HG03095 (cell line): ENCODE results near the gene GJC2.
A peak's percentile ranks its signal among the peaks of the same experiment; 100 is the strongest.

Source experiments
- ATAC-seq: cut with Tn5 transposase; IDR thresholded peaks from one replicate; pipeline ENCODE4 v1.9.1; 2021; ENCODE audit warnings: moderate library complexity; ENCODE audit not compliant: unreplicated experiment

The GJC2 gene

DNA sequence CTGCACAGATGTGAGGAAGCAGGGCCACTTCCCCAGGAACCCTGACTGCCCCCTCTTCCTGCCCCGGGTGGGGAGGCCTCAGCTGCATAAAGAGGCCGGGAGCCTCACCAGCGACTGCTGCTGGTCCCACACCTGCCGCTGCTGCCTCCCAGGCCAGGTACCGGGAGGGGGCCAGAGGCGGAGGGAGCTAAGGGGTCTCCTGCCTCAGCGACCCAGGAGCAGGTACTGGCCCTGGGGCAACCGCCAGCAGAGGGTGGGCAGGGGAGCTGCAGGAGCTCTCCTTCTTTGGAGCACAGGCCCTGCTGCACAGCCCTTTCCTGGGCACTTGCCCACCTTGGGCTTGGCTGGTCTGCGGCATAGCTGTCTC, 6.8 kb downstream of the GJC2 start:
- no peak for ATAC-seq

DNA sequence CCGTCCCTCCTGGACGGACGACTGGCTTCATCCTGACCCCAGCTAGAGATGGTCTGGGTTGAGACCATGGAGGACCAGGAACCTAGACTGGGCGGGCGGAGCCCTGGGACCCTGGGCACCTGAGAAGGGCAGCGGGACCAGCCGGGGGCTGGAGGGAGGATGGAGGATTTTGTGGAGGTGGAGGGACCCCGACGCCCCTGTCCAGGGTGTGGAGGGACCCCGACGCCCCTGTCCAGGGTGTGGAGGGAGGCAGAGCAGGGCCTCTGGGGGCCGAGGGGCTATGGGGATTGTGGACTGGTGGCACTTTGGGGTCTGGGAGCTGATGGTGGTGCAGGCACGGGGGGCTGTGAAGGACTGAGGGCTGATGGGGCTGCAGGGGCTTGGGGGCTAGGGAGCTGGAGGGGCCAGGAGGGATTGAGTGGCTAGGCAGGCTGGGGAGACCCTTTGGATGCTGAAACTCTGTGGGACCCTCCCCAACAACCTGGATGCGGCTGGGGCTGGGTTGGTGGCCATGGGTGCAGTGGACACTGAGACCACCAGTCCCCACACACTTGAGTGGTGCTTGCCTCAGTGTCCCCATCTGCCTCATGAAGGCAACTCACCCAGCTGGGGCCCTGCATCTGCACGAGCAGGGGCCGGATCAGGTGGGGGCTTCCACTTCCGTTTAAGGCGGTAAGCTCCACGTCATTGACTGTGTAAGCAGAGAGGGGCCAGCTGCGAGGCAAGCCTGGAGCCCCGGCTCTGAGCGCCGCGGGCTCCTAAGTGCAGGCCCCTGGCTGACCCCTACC, 7.4 kb downstream of the GJC2 start:
- ATAC-seq, result no peak

DNA sequence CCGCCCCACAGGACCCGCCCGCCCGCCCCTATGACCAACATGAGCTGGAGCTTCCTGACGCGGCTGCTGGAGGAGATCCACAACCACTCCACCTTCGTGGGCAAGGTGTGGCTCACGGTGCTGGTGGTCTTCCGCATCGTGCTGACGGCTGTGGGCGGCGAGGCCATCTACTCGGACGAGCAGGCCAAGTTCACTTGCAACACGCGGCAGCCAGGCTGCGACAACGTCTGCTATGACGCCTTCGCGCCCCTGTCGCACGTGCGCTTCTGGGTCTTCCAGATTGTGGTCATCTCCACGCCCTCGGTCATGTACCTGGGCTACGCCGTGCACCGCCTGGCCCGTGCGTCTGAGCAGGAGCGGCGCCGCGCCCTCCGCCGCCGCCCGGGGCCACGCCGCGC, 8.0 kb downstream of the GJC2 start:
- no peak for ATAC-seq

DNA sequence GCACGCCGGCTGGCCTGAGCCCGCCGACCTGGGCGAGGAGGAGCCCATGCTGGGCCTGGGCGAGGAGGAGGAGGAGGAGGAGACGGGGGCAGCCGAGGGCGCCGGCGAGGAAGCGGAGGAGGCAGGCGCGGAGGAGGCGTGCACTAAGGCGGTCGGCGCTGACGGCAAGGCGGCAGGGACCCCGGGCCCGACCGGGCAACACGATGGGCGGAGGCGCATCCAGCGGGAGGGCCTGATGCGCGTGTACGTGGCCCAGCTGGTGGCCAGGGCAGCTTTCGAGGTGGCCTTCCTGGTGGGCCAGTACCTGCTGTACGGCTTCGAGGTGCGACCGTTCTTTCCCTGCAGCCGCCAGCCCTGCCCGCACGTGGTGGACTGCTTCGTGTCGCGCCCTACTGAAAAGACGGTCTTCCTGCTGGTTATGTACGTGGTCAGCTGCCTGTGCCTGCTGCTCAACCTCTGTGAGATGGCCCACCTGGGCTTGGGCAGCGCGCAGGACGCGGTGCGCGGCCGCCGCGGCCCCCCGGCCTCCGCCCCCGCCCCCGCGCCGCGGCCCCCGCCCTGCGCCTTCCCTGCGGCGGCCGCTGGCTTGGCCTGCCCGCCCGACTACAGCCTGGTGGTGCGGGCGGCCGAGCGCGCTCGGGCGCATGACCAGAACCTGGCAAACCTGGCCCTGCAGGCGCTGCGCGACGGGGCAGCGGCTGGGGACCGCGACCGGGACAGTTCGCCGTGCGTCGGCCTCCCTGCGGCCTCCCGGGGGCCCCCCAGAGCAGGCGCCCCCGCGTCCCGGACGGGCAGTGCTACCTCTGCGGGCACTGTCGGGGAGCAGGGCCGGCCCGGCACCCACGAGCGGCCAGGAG, 8.6 kb downstream of the GJC2 start:
- ATAC-seq, result no peak

DNA sequence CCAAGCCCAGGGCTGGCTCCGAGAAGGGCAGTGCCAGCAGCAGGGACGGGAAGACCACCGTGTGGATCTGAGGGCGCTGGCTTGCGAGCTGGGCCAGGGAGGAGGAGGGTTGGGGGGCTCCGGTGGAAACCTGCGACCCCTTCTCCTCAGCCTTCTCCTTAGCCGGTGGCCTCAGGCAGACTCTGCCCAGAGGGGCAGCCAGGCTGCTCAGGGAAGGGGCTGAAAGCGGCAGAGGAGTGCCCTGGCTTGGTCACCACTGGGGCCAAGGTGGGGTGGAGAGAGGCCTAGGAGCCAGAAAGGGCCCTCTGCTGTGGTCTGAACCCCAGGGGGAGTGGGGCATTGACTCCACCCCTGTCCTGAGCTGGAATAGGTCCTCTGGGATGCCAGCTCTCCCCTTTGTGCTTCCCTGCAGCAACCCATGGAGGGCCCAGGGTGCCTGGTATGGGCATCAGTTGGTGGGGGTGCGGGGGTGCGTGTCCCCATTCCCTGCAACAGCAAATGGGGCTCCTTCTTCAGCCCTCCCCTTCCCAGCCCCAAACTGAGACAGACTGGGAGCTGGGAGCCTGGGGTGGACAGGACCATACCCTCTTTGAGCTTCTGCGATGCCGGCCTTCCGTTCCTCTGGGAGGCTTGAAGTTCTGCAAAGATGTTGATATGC, 9.4 kb downstream of the GJC2 start:
- no peak for ATAC-seq

DNA sequence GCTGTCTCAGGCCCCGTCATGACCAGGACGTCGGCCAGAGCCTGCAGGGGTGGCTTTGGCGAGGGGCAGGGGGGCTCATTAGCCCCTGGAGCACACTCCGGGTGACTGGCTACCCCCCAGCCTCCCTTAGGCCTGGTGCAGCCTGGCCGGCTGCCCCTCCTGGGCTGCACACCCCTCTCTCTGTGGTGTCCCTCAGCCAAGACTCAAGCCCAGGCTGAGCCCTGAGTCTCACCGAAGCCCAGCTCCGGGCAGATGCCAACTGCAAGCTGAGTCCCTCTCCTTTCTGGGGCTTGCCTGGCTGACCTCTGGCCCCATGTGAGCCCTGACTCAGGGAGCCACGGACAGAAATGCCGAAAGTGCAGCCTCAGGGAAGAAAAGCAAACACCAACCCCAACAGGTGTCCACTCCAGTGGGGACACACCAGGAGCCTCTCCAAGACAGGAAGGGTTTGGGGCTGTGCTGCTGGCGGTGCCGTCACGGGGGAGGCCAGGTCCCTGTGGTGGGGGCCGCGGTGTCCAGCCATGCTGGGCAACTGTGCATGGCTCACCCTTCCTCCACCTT, 10.6 kb downstream of the GJC2 start:
- ATAC-seq, result no peak

DNA sequence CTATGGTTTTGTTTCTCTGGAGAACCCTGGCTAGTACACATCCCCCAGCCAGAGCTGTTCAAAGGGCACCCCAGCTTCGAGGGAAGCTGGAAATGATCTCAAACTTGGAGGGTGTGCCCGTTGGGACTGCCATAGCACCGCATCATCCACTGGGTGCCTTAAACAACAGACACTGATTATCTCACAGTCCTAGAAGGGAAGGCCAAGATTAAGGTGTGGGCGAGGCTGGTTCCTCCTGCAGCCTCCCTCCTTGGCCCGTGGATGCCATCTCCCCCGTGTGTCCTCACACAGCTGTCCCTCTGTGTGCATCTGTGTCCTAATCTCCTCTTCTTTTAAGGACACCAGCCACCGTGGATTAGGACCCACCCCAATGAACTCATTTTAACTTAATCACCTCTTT, 11.6 kb downstream of the GJC2 start:
- ATAC-seq, result no peak

DNA sequence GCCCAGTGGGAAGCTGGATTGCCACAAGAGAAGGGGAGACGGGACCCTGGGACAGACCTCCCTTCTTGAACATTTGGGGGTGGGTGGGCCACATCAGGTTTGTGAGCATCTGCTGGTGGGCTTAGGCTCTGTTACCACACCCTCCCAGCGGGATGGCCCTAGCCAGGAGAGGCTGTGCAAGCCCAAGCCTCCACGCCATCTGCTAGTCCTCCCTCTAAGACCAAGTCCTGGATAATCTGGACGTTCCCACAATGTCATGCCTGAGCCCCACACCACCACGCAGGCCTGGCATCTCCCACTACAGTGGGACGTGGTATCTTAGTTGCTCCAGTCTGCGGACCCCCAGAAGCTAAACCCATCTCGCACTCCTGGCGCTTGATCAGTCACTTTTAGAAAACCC, 12.1 kb downstream of the GJC2 start:
- no peak for ATAC-seq

DNA sequence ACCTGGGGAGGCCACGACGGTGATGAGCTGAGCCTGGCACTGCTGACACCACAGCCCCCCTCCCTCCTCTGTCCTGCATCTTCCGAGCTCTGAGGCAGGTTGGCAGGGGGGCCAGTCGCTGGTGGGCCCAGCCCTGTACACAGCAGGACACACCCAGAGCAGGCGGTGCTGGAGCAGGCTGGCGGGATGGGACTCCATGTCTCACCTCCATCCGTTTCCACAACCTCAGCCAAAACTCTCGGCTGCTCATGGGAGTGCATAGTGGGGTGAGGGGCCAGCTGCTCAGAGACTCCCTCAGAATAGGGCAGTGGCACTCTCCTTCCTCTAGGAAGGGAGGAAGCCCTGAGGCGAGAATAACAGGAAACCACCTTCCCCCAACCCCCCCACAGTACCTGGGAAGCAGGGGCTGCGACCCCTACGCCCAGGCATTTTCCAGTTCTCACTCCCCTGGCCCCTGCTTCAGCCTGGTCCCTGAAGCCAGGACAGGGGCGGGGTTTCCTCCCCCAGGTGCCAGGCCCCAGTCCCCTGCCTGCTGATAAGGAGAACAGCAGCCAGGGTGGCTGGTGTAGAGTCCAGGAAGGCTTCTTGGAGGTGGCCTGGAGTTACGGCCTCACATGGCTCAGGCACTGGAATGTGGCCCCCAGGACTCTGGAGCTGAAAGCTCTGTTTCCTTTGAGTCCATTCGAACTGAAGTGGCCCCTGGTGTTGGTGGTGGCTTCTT, 12.7 kb downstream of the GJC2 start:
- no peak for ATAC-seq

DNA sequence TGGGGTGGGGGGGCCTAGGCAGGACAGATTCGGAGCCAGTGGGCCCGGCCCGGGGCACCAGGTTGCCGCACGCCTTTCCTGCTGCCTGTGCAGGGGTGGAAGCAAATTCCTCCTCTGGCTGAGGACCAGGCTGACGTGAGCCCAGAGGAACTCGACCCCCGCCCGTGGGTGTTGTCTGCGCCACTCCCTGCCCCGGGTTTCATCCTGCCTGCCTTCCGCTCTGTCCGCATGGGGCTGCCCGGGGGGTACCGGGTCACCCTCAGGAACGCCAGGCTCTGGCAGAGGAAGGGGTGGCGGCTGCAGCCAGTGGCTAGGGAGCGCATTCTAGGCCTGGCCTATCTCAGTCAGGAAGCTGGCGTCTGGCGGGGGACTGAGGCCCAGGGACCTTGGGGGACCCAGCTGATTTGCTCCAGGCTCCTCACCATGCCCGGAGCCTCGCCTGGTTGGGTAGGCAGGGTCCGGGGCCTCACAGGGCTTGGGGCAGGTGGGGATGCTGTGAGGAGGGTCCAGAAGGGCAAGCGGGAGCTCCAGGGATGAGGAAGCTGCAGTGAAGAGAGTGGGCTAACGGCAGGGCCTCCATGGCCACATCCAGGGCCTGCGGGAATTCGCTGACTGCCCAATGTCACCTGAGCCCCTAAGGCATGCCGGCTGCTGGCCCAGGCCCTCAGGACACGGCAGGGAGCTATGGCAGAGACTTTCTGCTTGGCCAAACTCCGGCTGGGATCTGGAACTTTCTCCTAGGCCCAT, 13.4 kb downstream of the GJC2 start:
- no peak for ATAC-seq

DNA sequence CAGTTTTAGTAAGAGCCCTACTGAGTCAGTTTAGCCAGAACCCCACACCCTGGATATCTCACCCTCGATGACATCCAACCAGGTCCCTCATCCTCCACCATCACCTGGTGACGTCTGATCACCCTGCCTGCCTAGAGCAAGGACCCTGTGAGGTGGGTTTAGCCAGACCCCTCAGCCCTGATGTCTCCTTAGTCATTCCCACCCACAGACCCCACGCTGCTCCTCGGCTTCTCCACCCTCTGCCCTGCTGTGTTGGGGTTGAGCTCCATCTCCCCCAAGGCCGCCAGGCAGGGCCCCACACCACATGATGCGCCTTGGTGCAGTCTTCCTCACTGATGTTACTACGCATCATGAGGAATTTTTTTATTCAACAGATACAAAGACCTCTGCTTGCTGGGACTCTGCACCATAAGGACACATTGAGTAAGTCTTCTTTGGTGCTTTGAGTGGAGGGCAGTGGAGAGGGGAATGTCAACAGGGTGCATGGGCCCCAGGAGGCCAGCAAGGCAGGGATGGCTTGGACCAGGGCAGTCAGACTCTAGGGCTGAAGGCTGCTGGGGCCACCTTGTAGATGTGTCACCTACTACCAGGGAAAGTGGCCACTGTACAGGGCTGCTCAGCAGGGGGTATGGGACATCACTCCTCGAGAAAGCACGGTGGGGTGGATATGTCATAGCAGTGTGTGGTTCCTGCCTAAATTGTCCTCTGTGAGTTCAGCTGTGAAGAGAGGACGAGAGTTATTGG, 14.2 kb downstream of the GJC2 start:
- no peak for ATAC-seq

DNA sequence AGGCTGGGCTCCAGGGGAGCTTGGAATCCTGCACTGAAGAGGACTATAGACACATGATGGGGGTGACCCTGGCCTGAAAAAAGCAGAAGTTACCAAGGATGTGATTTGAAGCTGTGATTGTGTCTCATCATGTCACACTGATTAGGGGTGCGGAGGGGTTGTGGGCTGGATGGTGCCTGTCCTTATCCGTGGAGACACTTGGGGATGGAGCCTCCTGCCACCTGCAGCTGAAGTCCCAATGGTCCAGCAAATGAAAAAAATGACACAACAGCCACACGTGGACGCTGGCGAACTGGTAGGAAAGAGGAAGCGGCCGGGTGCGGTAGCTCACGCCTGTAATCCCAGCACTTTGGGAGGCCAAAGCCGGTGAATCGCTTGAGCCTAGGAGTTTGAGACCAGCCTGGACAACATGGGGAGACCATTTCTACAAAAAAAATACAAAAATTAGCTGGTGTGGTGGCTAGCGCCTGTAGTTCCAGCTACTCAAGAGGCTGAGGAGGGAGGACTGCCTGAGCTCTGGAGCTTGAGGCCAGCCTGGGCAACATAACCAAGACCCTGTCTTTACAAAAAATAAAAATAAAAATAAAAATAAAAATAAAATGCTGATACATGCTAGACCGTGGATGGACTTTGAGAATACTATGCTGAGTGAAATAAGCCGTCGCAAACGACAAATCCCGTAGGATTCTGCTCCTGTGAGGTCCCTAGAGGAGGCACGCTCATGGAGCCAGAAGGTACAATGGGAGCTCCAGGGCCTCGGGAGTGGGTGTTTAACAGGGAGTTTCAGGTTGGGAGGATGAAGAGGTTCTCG, 15.0 kb downstream of the GJC2 start:
- ATAC-seq, result no peak

DNA sequence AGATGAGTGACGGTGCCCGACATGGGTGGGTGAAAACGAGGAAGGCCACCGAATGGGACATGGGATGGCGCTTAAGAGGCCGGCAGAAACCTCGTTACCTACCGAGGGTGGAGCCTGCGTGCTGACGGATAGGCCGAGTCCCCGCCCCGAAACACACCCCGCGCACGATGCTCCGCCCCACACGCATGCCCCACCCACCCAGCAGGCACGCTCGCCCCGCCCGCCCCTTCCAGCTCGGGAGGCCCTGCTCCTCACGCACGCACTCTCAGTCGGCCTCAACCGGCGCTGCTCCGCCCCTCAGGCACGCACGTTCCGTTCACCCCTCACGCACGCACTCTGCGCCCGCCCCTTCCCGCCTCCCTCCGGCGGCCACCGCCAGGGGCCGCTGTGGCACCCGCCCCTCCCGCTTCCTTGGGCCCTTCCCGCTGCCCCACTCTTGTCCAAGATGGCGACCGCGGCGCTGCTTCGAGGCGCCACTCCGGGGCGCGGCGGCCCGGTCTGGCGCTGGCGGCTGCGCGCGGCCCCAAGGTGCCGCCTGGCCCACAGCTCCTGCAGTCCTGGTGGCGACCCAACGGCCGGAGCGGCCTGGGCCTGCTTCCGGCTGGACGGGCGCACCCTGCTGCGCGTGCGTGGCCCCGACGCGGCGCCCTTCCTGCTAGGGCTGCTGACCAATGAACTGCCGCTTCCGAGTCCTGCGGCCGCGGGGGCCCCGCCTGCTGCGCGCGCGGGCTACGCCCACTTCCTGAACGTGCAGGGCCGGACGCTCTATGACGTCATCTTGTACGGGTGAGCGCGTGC, 15.8 kb downstream of the GJC2 start, which contains the start of gene IBA57:
IBA57 (plus strand) TSS at position 433 of the 798 bp plus-strand sequence; CDS start at position 446, 13 bp downstream.
- peak; percentile 79 for ATAC-seq

DNA sequence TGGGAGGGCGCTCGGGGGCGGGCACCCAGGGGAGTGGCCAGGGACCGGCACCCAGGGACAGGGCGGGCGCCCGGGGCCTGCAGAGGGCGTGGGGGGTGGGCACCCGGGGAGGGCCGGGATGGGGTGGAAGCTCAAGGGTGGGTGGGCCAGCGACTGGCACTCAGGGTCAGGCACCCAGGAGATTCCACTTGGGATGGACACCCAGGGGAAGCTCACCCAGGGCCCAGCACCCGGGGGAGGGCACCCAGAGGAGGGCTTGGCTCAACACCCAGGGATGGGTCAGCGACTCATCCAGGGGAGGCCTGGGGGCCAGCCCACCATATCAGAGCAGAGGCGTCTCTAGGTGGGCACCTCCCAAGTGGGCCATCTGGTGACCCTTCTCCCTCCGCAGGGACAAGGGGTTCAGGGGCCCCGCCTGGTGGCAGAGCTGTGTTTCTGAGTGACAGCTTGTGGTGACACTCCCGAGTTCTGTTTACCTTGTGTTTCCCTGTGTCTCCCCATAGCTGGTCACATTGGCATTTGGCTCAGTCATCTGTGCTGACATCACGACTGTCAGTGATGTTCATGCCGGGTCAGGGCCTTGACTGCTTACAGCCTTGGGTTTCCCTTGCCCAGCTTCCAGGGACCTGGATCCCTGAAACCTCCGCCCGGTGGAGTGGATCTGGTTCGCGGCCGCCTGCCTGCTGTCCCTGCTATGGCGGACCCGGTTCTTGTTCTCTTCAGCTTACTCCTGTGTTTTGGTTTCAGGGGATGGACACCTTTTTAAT, 16.6 kb downstream of the GJC2 start:
- ATAC-seq, result peak; percentile 18

DNA sequence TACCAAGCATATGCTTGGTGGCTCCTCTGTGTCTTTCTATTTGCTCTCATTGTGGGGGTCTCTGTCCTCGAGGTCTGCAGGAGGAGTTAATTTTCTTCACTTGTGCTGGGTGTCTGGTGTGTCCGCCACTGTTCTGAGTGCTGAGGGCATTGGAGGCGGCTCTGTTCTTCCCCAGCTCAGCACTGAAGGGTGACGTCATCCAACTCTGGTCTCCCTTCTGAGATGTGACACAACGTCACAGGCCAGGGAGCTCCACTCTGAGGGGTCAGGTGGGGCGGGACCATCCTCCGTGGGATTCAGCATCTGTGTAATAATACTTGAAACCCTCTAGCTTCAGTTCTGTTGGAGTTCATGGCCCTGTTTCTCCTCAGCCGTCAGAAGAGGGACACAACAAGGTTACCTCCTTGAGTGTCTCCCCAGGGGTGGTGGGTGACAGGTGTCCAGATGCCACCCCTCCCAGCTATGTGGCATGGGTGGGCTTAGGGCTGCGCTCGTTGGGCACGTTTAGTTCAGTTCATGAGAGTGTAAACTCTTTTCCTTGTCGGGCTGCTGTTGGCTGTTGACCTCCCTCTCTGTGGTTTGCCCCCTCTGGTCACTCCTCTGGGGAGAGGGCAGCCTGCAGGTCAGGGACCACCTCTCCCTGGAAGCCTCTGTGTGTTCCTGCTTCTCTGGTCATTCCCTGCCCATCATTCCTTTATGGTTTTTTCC, 19.0 kb downstream of the GJC2 start:
- no peak for ATAC-seq

DNA sequence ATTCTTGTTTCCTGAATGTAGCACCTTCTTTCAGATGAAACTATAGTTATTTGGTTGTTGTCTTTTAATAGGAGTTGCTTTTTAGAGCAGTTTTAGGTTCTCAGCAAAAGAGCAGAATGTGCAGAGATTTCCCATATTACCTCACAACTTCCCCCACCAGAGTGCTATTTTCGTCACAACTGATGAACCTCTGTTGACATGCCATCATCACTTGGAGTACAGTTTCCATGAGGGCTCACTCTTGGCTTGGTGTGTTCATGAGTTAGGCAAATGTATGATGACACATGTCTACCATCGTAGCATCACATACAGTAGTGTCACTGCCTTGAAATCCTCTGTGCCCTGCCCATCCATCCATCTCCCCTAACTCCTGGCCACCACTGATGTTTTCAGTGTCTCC, 19.6 kb downstream of the GJC2 start:
- ATAC-seq, result no peak
